Vagina (tissue), 2 donors: Measurements from ENCODE around the gene REEP6.

Experiments
- POLR2A ChIP-seq, 2 donors: fragments of 450-650 bp; IDR thresholded peaks; one replicate each; pipeline ENCODE4 v1.6.1; 2017; ENCODE audit warnings: antibody characterized with exemption in 2 of 2, mild to moderate bottlenecking in 2 of 2, moderate library complexity in 2 of 2
- POLR2AphosphoS5 ChIP-seq, 2 donors: sonication (generic); formaldehyde crosslinking; IDR thresholded peaks; one replicate each; pipeline ENCODE4 v1.9.0; 2017; ENCODE audit warnings: antibody characterized with exemption in 2 of 2, mild to moderate bottlenecking in 2 of 2, low read depth in 1 of 2; ENCODE audit not compliant: insufficient read depth in 1 of 2
- TF ChIP-seq, protein P1 (sequence below), 3 experiments: fragments of 450-650 bp in 2 of 3; fragments of 200-600 bp in 1 of 3; sonication (generic) in 1 of 3; IDR thresholded peaks; one replicate each; pipeline ENCODE4 v1.5.1; 2017 to 2019; ENCODE audit warnings: antibody characterized with exemption in 3 of 3, mild to moderate bottlenecking in 2 of 3, moderate library complexity in 2 of 3

DNA sequence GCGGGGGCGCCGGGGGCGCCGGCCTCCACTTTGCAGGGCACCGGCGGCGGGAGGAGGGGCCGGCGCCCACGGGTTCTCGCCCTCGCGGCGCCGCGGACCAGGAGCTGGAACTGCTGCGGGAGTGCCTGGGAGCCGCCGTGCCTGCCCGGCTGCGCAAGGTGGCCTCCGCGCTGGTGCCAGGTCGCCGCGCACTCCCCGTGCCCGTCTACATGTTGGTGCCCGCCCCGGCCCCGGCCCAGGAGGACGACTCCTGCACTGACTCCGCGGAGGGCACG is 23.8 kb upstream of the REEP6 start:
- no peak for TF ChIP-seq POLR2A (IDR thresholded peaks at IDR 0.05)
- TF ChIP-seq POLR2AphosphoS5 (IDR thresholded peaks at IDR 0.05; ENCODE audit: insufficient read depth in 1 of 2, low read depth in 1 of 2), result no peak
- TF ChIP-seq, protein P1, sequence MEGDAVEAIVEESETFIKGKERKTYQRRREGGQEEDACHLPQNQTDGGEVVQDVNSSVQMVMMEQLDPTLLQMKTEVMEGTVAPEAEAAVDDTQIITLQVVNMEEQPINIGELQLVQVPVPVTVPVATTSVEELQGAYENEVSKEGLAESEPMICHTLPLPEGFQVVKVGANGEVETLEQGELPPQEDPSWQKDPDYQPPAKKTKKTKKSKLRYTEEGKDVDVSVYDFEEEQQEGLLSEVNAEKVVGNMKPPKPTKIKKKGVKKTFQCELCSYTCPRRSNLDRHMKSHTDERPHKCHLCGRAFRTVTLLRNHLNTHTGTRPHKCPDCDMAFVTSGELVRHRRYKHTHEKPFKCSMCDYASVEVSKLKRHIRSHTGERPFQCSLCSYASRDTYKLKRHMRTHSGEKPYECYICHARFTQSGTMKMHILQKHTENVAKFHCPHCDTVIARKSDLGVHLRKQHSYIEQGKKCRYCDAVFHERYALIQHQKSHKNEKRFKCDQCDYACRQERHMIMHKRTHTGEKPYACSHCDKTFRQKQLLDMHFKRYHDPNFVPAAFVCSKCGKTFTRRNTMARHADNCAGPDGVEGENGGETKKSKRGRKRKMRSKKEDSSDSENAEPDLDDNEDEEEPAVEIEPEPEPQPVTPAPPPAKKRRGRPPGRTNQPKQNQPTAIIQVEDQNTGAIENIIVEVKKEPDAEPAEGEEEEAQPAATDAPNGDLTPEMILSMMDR (IDR thresholded peaks at IDR 0.05), result no peak
